Measurements from ENCODE around the gene ENPP3.

The ENPP3 gene

DNA sequence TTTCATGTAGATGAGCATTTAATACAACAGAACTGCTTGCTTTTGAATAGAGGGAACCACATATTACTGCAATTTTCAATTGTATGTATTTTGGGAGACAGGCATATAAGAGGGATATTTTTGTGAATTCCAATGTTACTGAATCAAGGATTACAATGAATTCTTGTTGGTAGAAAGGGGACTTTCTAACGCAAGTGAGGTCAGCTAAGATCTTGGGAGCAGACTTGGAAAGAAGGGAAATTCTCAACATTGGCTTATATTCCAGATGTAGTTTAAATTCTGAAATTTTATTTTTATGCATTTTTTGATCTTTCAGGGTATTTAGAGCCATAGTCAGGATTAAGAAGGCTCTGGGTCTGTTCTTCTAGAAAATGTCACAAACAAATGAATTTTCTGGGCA, 117.0 kb downstream of the ENPP3 start:
- TF ChIP-seq, protein P1, sequence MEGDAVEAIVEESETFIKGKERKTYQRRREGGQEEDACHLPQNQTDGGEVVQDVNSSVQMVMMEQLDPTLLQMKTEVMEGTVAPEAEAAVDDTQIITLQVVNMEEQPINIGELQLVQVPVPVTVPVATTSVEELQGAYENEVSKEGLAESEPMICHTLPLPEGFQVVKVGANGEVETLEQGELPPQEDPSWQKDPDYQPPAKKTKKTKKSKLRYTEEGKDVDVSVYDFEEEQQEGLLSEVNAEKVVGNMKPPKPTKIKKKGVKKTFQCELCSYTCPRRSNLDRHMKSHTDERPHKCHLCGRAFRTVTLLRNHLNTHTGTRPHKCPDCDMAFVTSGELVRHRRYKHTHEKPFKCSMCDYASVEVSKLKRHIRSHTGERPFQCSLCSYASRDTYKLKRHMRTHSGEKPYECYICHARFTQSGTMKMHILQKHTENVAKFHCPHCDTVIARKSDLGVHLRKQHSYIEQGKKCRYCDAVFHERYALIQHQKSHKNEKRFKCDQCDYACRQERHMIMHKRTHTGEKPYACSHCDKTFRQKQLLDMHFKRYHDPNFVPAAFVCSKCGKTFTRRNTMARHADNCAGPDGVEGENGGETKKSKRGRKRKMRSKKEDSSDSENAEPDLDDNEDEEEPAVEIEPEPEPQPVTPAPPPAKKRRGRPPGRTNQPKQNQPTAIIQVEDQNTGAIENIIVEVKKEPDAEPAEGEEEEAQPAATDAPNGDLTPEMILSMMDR (conservative IDR thresholded peaks at IDR 0.05; ENCODE audit: low read depth), result no peak
- no peak overlapping the region for H3K27ac ChIP-seq
- POLR2A ChIA-PET (ENCODE audit: low non-redundant PET), result no interaction called here
- DNase-seq (ENCODE audit: low spot score), result no peak
- CTCF ChIA-PET, result interaction anchor here (0.6 kb wide), 1 partner anchor 450 kb away, joined by 4 read pairs; no protein-coding TSS in a partner anchor

- no peak for DNase-seq (ENCODE audit: low spot score)
- CTCF ChIA-PET, result interaction anchor here (0.6 kb wide), 1 partner anchor 451 kb away, joined by 4 read pairs; no protein-coding TSS in a partner anchor
- TF ChIP-seq, protein P1 (conservative IDR thresholded peaks at IDR 0.05; ENCODE audit: low read depth), result no peak
- POLR2A ChIA-PET (ENCODE audit: low non-redundant PET), result no interaction called here
- H3K27ac ChIP-seq, result no peak overlapping the region
Measured at GRCh38 chr6:131754715-131755567, 117.8 kb downstream of the ENPP3 start.

DNA sequence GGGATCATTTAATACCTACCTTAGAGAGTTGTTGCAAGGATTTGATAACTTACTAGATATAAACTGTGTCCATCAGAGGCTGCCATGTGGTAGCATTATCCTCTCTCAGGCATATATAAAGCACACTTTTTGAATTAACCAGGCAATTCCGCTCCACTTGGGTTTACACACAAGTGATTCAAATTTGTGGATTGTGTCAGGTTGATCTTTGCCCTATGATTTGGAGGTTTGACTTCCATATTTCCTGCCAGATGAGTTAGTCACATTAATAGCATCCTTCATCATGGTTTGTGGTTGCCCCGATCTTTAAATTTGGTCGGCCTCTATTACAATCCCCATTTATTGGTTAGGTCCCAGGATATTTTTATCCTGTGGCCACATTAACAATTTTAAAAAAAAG, 118.5 kb downstream of the ENPP3 start:
- ChIA-PET CTCF (no interaction called here), POLR2A (ENCODE audit: low non-redundant PET) (no interaction called here)
- no peak overlapping the region for H3K27ac ChIP-seq
- TF ChIP-seq, protein P1 (conservative IDR thresholded peaks at IDR 0.05; ENCODE audit: low read depth), result no peak
- DNase-seq (ENCODE audit: low spot score), result no peak

GRCh38 chr6:131756039-131756438, 118.9 kb downstream of the ENPP3 start:
- no peak overlapping the region for H3K27ac ChIP-seq
- TF ChIP-seq, protein P1 (conservative IDR thresholded peaks at IDR 0.05; ENCODE audit: low read depth), result no peak
- CTCF ChIA-PET, result no interaction called here
- POLR2A ChIA-PET (ENCODE audit: low non-redundant PET), result no interaction called here
- no peak for DNase-seq (ENCODE audit: low spot score)

DNA sequence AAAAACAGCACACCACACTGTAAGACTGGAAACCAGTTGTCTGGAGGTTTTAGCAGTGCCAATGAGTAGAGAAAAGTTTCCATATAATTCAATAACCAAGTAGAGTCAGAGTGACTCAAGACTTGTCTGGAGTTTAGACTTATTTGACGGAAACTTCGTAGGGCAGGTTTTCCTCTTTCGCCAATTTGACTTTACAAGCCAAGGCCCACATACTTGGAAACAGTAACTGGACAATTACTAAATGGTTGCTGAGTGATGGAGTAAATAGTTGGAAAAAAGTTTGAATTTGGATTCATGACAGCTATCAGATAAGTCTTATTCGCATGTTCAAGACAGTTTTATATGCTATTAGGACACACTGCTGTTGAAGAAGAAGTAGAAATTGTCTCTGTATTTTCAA, 121.8 kb downstream of the ENPP3 start:
- ChIA-PET POLR2A (ENCODE audit: low non-redundant PET) (no interaction called here), CTCF (no interaction called here)
- H3K27ac ChIP-seq, result no peak overlapping the region
- TF ChIP-seq, protein P1 (conservative IDR thresholded peaks at IDR 0.05; ENCODE audit: low read depth), result no peak
- DNase-seq (ENCODE audit: low spot score), result no peak

- CTCF ChIA-PET, result no interaction called here
- DNase-seq (ENCODE audit: low spot score), result peak; percentile 35
- POLR2A ChIA-PET (ENCODE audit: low non-redundant PET), result no interaction called here
- TF ChIP-seq, protein P1 (conservative IDR thresholded peaks at IDR 0.05; ENCODE audit: low read depth), result no peak
- no peak overlapping the region for H3K27ac ChIP-seq
Measured at GRCh38 chr6:131761060-131761761, 124.1 kb downstream of the ENPP3 start.

Data from RWPE1 (cell line).